ENCODE results near the gene AADACL4.
"Not testable (repeated sequence)": the region's sequence is repeated elsewhere in the genome, so short reads cannot be mapped to it uniquely, and the experiment has no call there.

AADACL4 gene

DNA sequence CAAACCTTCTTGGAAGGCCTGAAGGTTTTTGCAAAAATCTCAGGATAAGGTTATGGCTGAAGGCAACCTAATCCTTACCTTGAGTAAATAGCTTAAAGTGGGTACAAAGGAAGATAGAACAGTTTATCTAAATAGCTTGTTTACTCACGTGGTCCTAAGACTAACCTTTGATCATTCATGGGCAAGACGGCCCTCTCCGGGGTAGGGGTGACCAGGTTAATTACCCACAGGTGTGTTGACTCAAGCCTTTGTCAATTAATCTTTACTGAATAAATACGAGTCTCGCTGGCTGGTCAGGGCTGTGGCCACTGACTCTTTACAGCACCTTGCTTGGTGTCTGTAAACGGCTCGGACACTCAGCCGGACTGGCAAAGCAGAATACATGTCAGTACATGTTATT is 10.8 kb downstream of the AADACL4 start:
- 95% methylated on average over 8 of the region's 8 CpGs for WGBS (ENCODE audit: insufficient coverage)

DNA sequence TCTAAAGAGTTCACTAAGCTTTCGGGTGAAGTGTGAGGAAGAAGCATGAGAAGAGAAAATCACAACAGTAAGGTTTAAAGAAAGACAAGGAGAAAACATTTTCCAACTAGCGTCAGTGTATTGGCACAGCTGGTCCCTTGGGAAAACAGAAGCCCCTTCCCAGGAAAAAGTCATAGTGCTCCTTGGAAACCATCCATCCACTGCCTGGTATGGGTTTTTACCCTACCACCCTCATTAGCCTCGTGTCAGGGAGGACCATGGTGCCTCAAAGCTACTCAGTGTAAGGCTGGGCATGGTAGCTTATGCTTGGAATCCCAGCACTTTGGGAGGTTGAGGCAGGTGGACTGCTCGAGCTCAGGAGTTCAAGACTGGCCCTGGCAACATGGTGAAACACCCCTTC is 12.7 kb downstream of the AADACL4 start:
- no peaks in the 10 kb centered on the region for H3K4me1 ChIP-seq (ENCODE audit: control extremely low read depth in 1 of 4, control insufficient read depth in 4 of 4, insufficient read depth in 4 of 4, low read length in 3 of 4)
- no peak for DNase-seq
- no peak overlapping the region for H3K4me3 ChIP-seq (ENCODE audit: control insufficient read depth in 1 of 7, extremely low read depth in 1 of 7, insufficient read depth in 4 of 7, low read depth in 2 of 7, low read length in 6 of 7)
- WGBS (ENCODE audit: insufficient coverage), result 100% methylated on average over 3 of the region's 4 CpGs
- H3K27me3 ChIP-seq (replicated peaks in 2 of 5; ENCODE audit: control insufficient read depth in 4 of 5, insufficient read depth in 5 of 5, low read length in 4 of 5), result peaks cover 0 to 6% (median 0%) of the 10 kb centered on the region in 5 experiments
- H3K36me3 ChIP-seq (ENCODE audit: control insufficient read depth in 4 of 4, insufficient read depth in 4 of 4, low read length in 3 of 4), result no peaks in the 10 kb centered on the region
- ChIA-PET CTCF (interaction anchor here (0.6 to 8.9 kb wide), 5 partner anchors 13 to 389 kb away, joined by 3 to 86 read pairs (median 3); no protein-coding TSS in a partner anchor), POLR2A (interaction anchor here (0.6 kb wide), 1 partner anchor 1239 kb away, joined by 3 read pairs; no protein-coding TSS in a partner anchor)
- no peaks in the 10 kb centered on the region for H3K9me3 ChIP-seq (ENCODE audit: control extremely low read depth in 1 of 5, control insufficient read depth in 4 of 5, insufficient read depth in 2 of 5, low read depth in 1 of 5, low read length in 4 of 5)
- H3K27ac ChIP-seq (ENCODE audit: insufficient read depth in 1 of 2, low read depth in 1 of 2, low read length in 2 of 2, poor library complexity in 1 of 2, severe bottlenecking in 2 of 2), result no peak overlapping the region

More for the DNA sequence above, 10.8 kb downstream of the AADACL4 start:
- Histone ChIP-seq H3K27ac (ENCODE audit: insufficient read depth in 1 of 2, low read depth in 1 of 2, low read length in 2 of 2, poor library complexity in 1 of 2, severe bottlenecking in 2 of 2) (no peak overlapping the region), H3K4me1 (ENCODE audit: control extremely low read depth in 1 of 4, control insufficient read depth in 4 of 4, insufficient read depth in 4 of 4, low read length in 3 of 4) (no peaks in the 10 kb centered on the region), H3K9me3 (ENCODE audit: control extremely low read depth in 1 of 5, control insufficient read depth in 4 of 5, insufficient read depth in 2 of 5, low read depth in 1 of 5, low read length in 4 of 5) (no peaks in the 10 kb centered on the region), H3K4me3 (ENCODE audit: control insufficient read depth in 1 of 7, extremely low read depth in 1 of 7, insufficient read depth in 4 of 7, low read depth in 2 of 7, low read length in 6 of 7) (no peak overlapping the region), H3K36me3 (ENCODE audit: control insufficient read depth in 4 of 4, insufficient read depth in 4 of 4, low read length in 3 of 4) (no peaks in the 10 kb centered on the region), H3K27me3 (replicated peaks in 2 of 5; ENCODE audit: control insufficient read depth in 4 of 5, insufficient read depth in 5 of 5, low read length in 4 of 5) (peaks cover 0 to 6% (median 0%) of the 10 kb centered on the region in 5 experiments)
- ChIA-PET POLR2A (no interaction called here), CTCF (interaction anchor here (8.9 kb wide), 1 partner anchor 342 kb away, joined by 86 read pairs; no protein-coding TSS in a partner anchor)
- DNase-seq, result no peak

DNA sequence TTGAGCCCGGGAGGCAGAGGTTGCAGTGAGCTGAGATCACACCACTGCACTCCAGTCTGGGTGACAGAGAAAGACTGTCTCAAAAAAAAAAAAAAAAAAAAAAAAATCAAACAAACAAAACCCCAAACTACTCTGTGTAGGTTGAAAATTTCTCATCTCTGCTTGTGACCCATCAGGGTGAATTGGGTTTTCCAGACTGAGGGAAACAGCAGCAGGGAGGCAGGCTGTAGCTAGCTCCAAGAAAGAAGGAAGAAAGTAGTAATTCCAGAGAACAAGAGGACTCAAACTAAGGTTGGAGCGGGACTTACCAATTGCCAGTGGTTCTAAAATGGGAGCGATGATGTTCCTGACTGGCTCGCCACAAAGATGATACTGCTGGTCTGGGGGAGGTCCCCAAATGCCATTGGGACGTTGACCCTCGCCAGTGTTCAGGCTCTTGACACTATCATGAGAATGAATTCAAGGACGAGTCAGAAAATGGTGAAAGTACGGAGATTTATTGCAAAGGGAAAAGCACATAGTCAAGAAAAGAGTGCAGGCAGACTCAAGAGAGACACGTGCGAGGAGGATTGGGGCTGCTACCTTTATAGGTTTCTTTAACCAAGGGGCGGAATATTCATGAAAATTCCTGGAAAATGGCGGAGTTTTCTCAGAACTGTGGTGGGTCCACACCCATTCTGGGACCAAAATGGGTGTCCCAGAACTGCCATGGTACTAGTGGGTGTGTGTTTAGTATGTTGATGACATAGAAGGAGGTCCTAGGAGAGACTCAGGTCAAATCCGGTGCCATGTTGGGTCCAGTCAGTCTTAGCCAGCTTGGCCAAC is 13.4 kb downstream of the AADACL4 start:
- POLR2A ChIA-PET, result no interaction called here

GRCh38 chr1:12657885-12658512 is 14.1 kb downstream of the AADACL4 start:
- 95% methylated on average over 9 of the region's 9 CpGs for WGBS (ENCODE audit: insufficient coverage)
- H3K36me3 ChIP-seq (ENCODE audit: control insufficient read depth in 4 of 4, insufficient read depth in 4 of 4, low read length in 3 of 4); H3K27ac ChIP-seq (ENCODE audit: insufficient read depth in 1 of 2, low read depth in 1 of 2, low read length in 2 of 2, poor library complexity in 1 of 2, severe bottlenecking in 2 of 2); DNase-seq; POLR2A ChIA-PET; H3K4me3 ChIP-seq (ENCODE audit: control insufficient read depth in 1 of 7, extremely low read depth in 1 of 7, insufficient read depth in 4 of 7, low read depth in 2 of 7, low read length in 6 of 7); H3K4me1 ChIP-seq (ENCODE audit: control extremely low read depth in 1 of 4, control insufficient read depth in 4 of 4, insufficient read depth in 4 of 4, low read length in 3 of 4); H3K9me3 ChIP-seq (ENCODE audit: control extremely low read depth in 1 of 5, control insufficient read depth in 4 of 5, insufficient read depth in 2 of 5, low read depth in 1 of 5, low read length in 4 of 5); H3K27me3 ChIP-seq (replicated peaks in 2 of 5; ENCODE audit: control insufficient read depth in 4 of 5, insufficient read depth in 5 of 5, low read length in 4 of 5): not testable (repeated sequence)
- CTCF ChIA-PET, result interaction anchor here (0.9 to 8.9 kb wide), 12 partner anchors 8 to 533 kb away, joined by 3 to 86 read pairs (median 4); no protein-coding TSS in a partner anchor

More for the DNA sequence above, 13.4 kb downstream of the AADACL4 start:
- no peak for DNase-seq
- H3K36me3 ChIP-seq (ENCODE audit: control insufficient read depth in 4 of 4, insufficient read depth in 4 of 4, low read length in 3 of 4), result no peaks in the 10 kb centered on the region
- no peak overlapping the region for H3K27ac ChIP-seq (ENCODE audit: insufficient read depth in 1 of 2, low read depth in 1 of 2, low read length in 2 of 2, poor library complexity in 1 of 2, severe bottlenecking in 2 of 2)
- WGBS (ENCODE audit: insufficient coverage), result 93% methylated on average over 12 of the region's 13 CpGs
- H3K4me3 ChIP-seq (ENCODE audit: control insufficient read depth in 1 of 7, extremely low read depth in 1 of 7, insufficient read depth in 4 of 7, low read depth in 2 of 7, low read length in 6 of 7), result no peak overlapping the region
- H3K27me3 ChIP-seq (replicated peaks in 2 of 5; ENCODE audit: control insufficient read depth in 4 of 5, insufficient read depth in 5 of 5, low read length in 4 of 5), result peaks cover 0 to 6% (median 0%) of the 10 kb centered on the region in 5 experiments
- H3K9me3 ChIP-seq (ENCODE audit: control extremely low read depth in 1 of 5, control insufficient read depth in 4 of 5, insufficient read depth in 2 of 5, low read depth in 1 of 5, low read length in 4 of 5), result no peaks in the 10 kb centered on the region
- CTCF ChIA-PET, result interaction anchor here (0.6 to 8.9 kb wide), 4 partner anchors 12 to 389 kb away, joined by 3 to 86 read pairs (median 4); no protein-coding TSS in a partner anchor
- H3K4me1 ChIP-seq (ENCODE audit: control extremely low read depth in 1 of 4, control insufficient read depth in 4 of 4, insufficient read depth in 4 of 4, low read length in 3 of 4), result no peaks in the 10 kb centered on the region

GRCh38 chr1:12658531-12659453 is 14.9 kb downstream of the AADACL4 start:
- Histone ChIP-seq H3K9me3 (ENCODE audit: control extremely low read depth in 1 of 5, control insufficient read depth in 4 of 5, insufficient read depth in 2 of 5, low read depth in 1 of 5, low read length in 4 of 5) (peaks cover 0 to 10% (median 3%) of the 10 kb centered on the region in 5 experiments), H3K36me3 (ENCODE audit: control insufficient read depth in 4 of 4, insufficient read depth in 4 of 4, low read length in 3 of 4) (no peaks in the 10 kb centered on the region), H3K4me3 (ENCODE audit: control insufficient read depth in 1 of 7, extremely low read depth in 1 of 7, insufficient read depth in 4 of 7, low read depth in 2 of 7, low read length in 6 of 7) (no peak overlapping the region), H3K27me3 (replicated peaks in 2 of 5; ENCODE audit: control insufficient read depth in 4 of 5, insufficient read depth in 5 of 5, low read length in 4 of 5) (peaks cover 0 to 7% (median 0%) of the 10 kb centered on the region in 5 experiments), H3K4me1 (ENCODE audit: control extremely low read depth in 1 of 4, control insufficient read depth in 4 of 4, insufficient read depth in 4 of 4, low read length in 3 of 4) (no peaks in the 10 kb centered on the region), H3K27ac (ENCODE audit: insufficient read depth in 1 of 2, low read depth in 1 of 2, low read length in 2 of 2, poor library complexity in 1 of 2, severe bottlenecking in 2 of 2) (no peak overlapping the region)
- peak; percentile 62 to 72 (median 64) for DNase-seq
- 48% methylated on average over 22 of the region's 23 CpGs for WGBS (ENCODE audit: insufficient coverage)
- ChIA-PET POLR2A (no interaction called here), CTCF (interaction anchor here (0.6 to 8.9 kb wide), 27 partner anchors 9 to 533 kb away, joined by 3 to 86 read pairs (median 4); no protein-coding TSS in a partner anchor)

DNA sequence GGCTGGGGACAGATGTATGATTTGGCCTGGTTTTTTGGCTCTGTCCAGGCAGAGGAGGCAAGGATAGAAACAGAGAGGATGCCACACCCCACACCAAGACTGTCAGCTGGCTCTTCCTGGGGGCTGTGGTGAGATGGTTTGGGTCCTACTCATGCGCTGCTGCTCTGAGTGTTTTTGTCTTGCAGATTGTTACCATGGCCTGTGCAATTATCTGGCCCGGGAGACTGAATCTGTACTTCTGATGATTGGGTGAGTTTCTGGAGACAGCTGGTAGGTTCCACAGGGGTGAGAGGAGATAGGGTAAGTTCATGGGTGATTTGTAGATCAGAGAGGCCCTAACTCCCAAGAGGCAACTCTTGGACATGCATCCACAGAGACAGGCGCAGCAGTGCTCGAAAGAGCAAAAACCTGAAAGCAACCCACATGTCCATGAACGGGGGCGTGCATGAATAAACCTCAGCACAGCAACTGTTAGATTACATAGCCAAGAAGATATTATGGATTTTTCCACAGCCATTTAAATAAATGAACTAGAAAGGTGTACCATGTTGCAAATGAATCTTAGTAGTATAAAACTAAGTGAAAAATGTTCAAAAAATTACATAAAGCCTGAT is 17.8 kb downstream of the AADACL4 start:
- H3K27me3 ChIP-seq (replicated peaks in 2 of 5; ENCODE audit: control insufficient read depth in 4 of 5, insufficient read depth in 5 of 5, low read length in 4 of 5), result peaks cover 0 to 6% (median 0%) of the 10 kb centered on the region in 5 experiments
- CTCF ChIA-PET, result interaction anchor here (8.9 kb wide), 1 partner anchor 349 kb away, joined by 86 read pairs; no protein-coding TSS in a partner anchor
- H3K9me3 ChIP-seq (ENCODE audit: control extremely low read depth in 1 of 5, control insufficient read depth in 4 of 5, insufficient read depth in 2 of 5, low read depth in 1 of 5, low read length in 4 of 5), result peaks cover 0 to 10% (median 3%) of the 10 kb centered on the region in 5 experiments
- no peak for DNase-seq
- 90% methylated on average over 4 of the region's 6 CpGs for WGBS (ENCODE audit: insufficient coverage)
- no peak overlapping the region for H3K27ac ChIP-seq (ENCODE audit: insufficient read depth in 1 of 2, low read depth in 1 of 2, low read length in 2 of 2, poor library complexity in 1 of 2, severe bottlenecking in 2 of 2)
- POLR2A ChIA-PET, result no interaction called here
- H3K4me3 ChIP-seq (ENCODE audit: control insufficient read depth in 1 of 7, extremely low read depth in 1 of 7, insufficient read depth in 4 of 7, low read depth in 2 of 7, low read length in 6 of 7), result no peak overlapping the region
- no peaks in the 10 kb centered on the region for H3K4me1 ChIP-seq (ENCODE audit: control extremely low read depth in 1 of 4, control insufficient read depth in 4 of 4, insufficient read depth in 4 of 4, low read length in 3 of 4)
- no peaks in the 10 kb centered on the region for H3K36me3 ChIP-seq (ENCODE audit: control insufficient read depth in 4 of 4, insufficient read depth in 4 of 4, low read length in 3 of 4)
